ENCODE data around the gene CST4.
"Not testable (repeated sequence)": the region's sequence is repeated elsewhere in the genome, so short reads cannot be mapped to it uniquely, and the experiment has no call there.

Gene CST4

GRCh38 chr20:23659610-23659988 is 29.2 kb downstream of the CST4 start:
- DNase-seq: not testable (repeated sequence)

GRCh38 chr20:23658989-23659609 is 29.7 kb downstream of the CST4 start:
- no peak for DNase-seq

GRCh38 chr20:23658336-23658735 is 30.5 kb downstream of the CST4 start:
- DNase-seq: no peak

- DNase-seq: peak in 1 of 2 experiments; percentile 18
These were observed 31.6 kb downstream of the CST4 start for GRCh38 chr20:23657202-23657601.

- DNase-seq: no peak
These were observed 32.5 kb downstream of the CST4 start for GRCh38 chr20:23656372-23656771.

GRCh38 chr20:23655491-23656211 is 33.2 kb downstream of the CST4 start:
- no peak for DNase-seq

- DNase-seq: no peak
These were observed 34.1 kb downstream of the CST4 start for GRCh38 chr20:23654717-23655116.

GRCh38 chr20:23654000-23654399 is 34.8 kb downstream of the CST4 start:
- no peak for DNase-seq

- DNase-seq: no peak
These were observed 35.4 kb downstream of the CST4 start for GRCh38 chr20:23653400-23653938.

GRCh38 chr20:23652926-23653325 is 35.9 kb downstream of the CST4 start:
- DNase-seq: no peak

GRCh38 chr20:23652371-23652770 is 36.5 kb downstream of the CST4 start:
- no peak for DNase-seq

- no peak for DNase-seq
These were observed 37.7 kb downstream of the CST4 start for GRCh38 chr20:23651117-23651516.

GRCh38 chr20:23649830-23650417 is 38.9 kb downstream of the CST4 start:
- DNase-seq: no peak

GRCh38 chr20:23649242-23649641 is 39.6 kb downstream of the CST4 start:
- no peak for DNase-seq

GRCh38 chr20:23647346-23647745 is 41.5 kb downstream of the CST4 start:
- no peak for DNase-seq

- DNase-seq: no peak
These were observed 42.5 kb downstream of the CST4 start for GRCh38 chr20:23646106-23646873.

GRCh38 chr20:23645575-23645974 is 43.3 kb downstream of the CST4 start:
- DNase-seq: no peak

- DNase-seq: no peak
These were observed 44.7 kb downstream of the CST4 start for GRCh38 chr20:23644164-23644563.

GRCh38 chr20:23643659-23644058 is 45.2 kb downstream of the CST4 start:
- no peak for DNase-seq

- no peak for DNase-seq
These were observed 46.7 kb downstream of the CST4 start for GRCh38 chr20:23641936-23642751.

- no peak for DNase-seq
These were observed 47.9 kb downstream of the CST4 start for GRCh38 chr20:23640671-23641667.
